IMR-90 (cell line): ENCODE data around the gene TRIM25. TPM values are rescaled to one million over a fixed set of nuclear protein-coding genes. Genes with fewer than 3 reads are reported as not detected.

Source experiments
- ATAC-seq: fragments of 200-7000 bp; cut with Tn5 transposase; 2 replicates; pipeline ENCODE4 v1.9.1; 2020; ENCODE audit warnings: low read depth, mild to moderate bottlenecking, moderate library complexity
- BruUV-seq: library from RNA; stranded (reverse); fragments of 400-500 nt; replicated peaks from 2 replicates; lab custom pipeline; 2021; lab: Mats Ljungman, UMichigan
- CTCF ChIA-PET: fragments of 300-600 bp; formaldehyde crosslinking; extraction: SDS; loops from one replicate; lab custom pipeline; 2021; ENCODE audit warnings: antibody characterized with exemption; lab: Yijun Ruan, JAX
- POLR2A ChIA-PET: fragments of 300-600 bp; sonication (Branson Sonifier 250); formaldehyde crosslinking; loops from one replicate; lab custom pipeline; 2022; ENCODE audit warnings: antibody characterized with exemption; ENCODE audit not compliant: unreplicated experiment; lab: Charles Lee
- DNase-seq: peaks from one replicate; pipeline ENCODE4 v3.0.0; 2013
- H2AFZ ChIP-seq: replicated peaks from 2 replicates; pipeline ENCODE3; 2013; ENCODE audit warnings: low read length, mild to moderate bottlenecking; ENCODE audit not compliant: poor library complexity
- H2AK5ac ChIP-seq: 2 replicates; pipeline ENCODE4 v1.6.1; 2013; ENCODE audit warnings: low read depth, low read length, inconsistent platforms
- H2AK9ac ChIP-seq: replicated peaks from 2 replicates; pipeline ENCODE3; 2013; ENCODE audit warnings: mild to moderate bottlenecking, low read depth, low read length, moderate library complexity; ENCODE audit not compliant: poor library complexity
- H2BK120ac ChIP-seq: 2 replicates; pipeline ENCODE4 v1.6.1; 2013; ENCODE audit warnings: low read depth, low read length, inconsistent platforms
- H2BK15ac ChIP-seq: 3 replicates; pipeline ENCODE4 v1.6.1; 2013; ENCODE audit warnings: low read depth, low read length, inconsistent platforms
- H2BK20ac ChIP-seq: 2 replicates; pipeline ENCODE4 v1.6.1; 2013; ENCODE audit warnings: low read depth, mild to moderate bottlenecking, inconsistent platforms, low read length, moderate library complexity
- H2BK5ac ChIP-seq: 2 replicates; pipeline ENCODE4 v1.6.1; 2013; ENCODE audit warnings: mild to moderate bottlenecking, low read depth, low read length, inconsistent platforms; ENCODE audit not compliant: poor library complexity, severe bottlenecking
- H3K14ac ChIP-seq: replicated peaks from 2 replicates; pipeline ENCODE4 v1.6.1; 2013; ENCODE audit warnings: low read depth, low read length, inconsistent platforms
- H3K18ac ChIP-seq: 2 replicates; pipeline ENCODE4 v1.6.1; 2013; ENCODE audit warnings: low read depth, low read length, control low read depth
- H3K23ac ChIP-seq: 2 replicates; pipeline ENCODE4 v1.6.1; 2013; ENCODE audit warnings: low read depth, low read length, inconsistent platforms
- H3K27ac ChIP-seq: 2 replicates; pipeline ENCODE4 v1.5.1; 2013; ENCODE audit warnings: mild to moderate bottlenecking, control low read depth, low read length; ENCODE audit not compliant: insufficient read depth
- H3K27me3 ChIP-seq: 2 replicates; pipeline ENCODE4 v1.6.1; 2013; ENCODE audit warnings: low read length; ENCODE audit not compliant: control insufficient read depth, insufficient read depth
- H3K36me3 ChIP-seq: 2 replicates; pipeline ENCODE4 v1.6.1; 2013; ENCODE audit warnings: low read length, mixed read lengths; ENCODE audit not compliant: control insufficient read depth, insufficient read depth
- H3K4ac ChIP-seq: 2 replicates; pipeline ENCODE4 v1.6.1; 2013; ENCODE audit warnings: low read depth, low read length, inconsistent platforms
- H3K4me1 ChIP-seq: 2 replicates; pipeline ENCODE4 v1.6.1; 2013; ENCODE audit warnings: low read length, mixed read lengths; ENCODE audit not compliant: control insufficient read depth, insufficient read depth
- H3K4me2 ChIP-seq: 2 replicates; pipeline ENCODE4 v1.6.1; 2013; ENCODE audit warnings: low read depth, mild to moderate bottlenecking, control low read depth, low read length, moderate library complexity
- H3K4me3 ChIP-seq: 2 replicates; pipeline ENCODE4 v1.5.1; 2013; ENCODE audit warnings: low read depth, mild to moderate bottlenecking, control low read depth, low read length, moderate library complexity; ENCODE audit not compliant: insufficient read depth
- H3K56ac ChIP-seq: 2 replicates; pipeline ENCODE4 v1.6.1; 2013; ENCODE audit warnings: low read length, inconsistent platforms; ENCODE audit not compliant: insufficient read depth; ENCODE audit errors: extremely low read depth
- H3K79me1 ChIP-seq, 2 experiments: 2 replicates each; pipeline ENCODE4 v1.6.1; 2013; ENCODE audit warnings: low read length in 2 of 2, inconsistent platforms in 1 of 2, low read depth in 1 of 2
- H3K9ac ChIP-seq: 2 replicates; pipeline ENCODE4 v1.6.1; 2013; ENCODE audit warnings: low read depth, low read length, control low read depth
- H3K9me1 ChIP-seq: 2 replicates; pipeline ENCODE4 v1.6.1; 2013; ENCODE audit warnings: low read length, inconsistent platforms; ENCODE audit not compliant: insufficient read depth
- H3K9me3 ChIP-seq: 2 replicates; pipeline ENCODE4 v1.6.1; 2013; ENCODE audit warnings: low read length; ENCODE audit not compliant: control insufficient read depth, insufficient read depth
- H4K20me1 ChIP-seq: 2 replicates; pipeline ENCODE4 v1.6.1; 2013; ENCODE audit warnings: low read length, inconsistent platforms; ENCODE audit not compliant: insufficient read depth
- H4K5ac ChIP-seq: 2 replicates; pipeline ENCODE4 v1.6.1; 2013; ENCODE audit warnings: mild to moderate bottlenecking, low read depth, low read length, control low read depth
- H4K8ac ChIP-seq, 2 experiments: 2 replicates each; pipeline ENCODE4 v1.6.1; 2013; ENCODE audit warnings: low read depth in 2 of 2, low read length in 2 of 2, control low read depth in 1 of 2, inconsistent platforms in 1 of 2
- H4K91ac ChIP-seq: 2 replicates; pipeline ENCODE4 v1.6.1; 2013; ENCODE audit warnings: low read depth, low read length, inconsistent platforms; ENCODE audit not compliant: insufficient read depth
- BHLHE40 ChIP-seq: fragments of 150-350 bp; IDR thresholded peaks from 2 replicates; pipeline ENCODE4 v1.6.1; 2016; ENCODE audit warnings: mild to moderate bottlenecking, low read depth, low read length
- CEBPB ChIP-seq: IDR thresholded peaks from 2 replicates; pipeline ENCODE4 v1.6.1; 2012; ENCODE audit warnings: low read depth, low read length, improper control_type of control experiment
- MAZ ChIP-seq: IDR thresholded peaks from 2 replicates; pipeline ENCODE4 v1.6.1; 2012; ENCODE audit warnings: low read depth, mild to moderate bottlenecking, low read length, improper control_type of control experiment, moderate library complexity, borderline replicate concordance
- MXI1 ChIP-seq: IDR thresholded peaks from 2 replicates; pipeline ENCODE4 v1.6.1; 2012; ENCODE audit warnings: low read depth, mild to moderate bottlenecking, low read length, moderate library complexity, borderline replicate concordance
- WGBS, 2 experiments: methylation state at CpG; one replicate each; pipeline versions ENCODE4 v1.1.5 to v1.1.7; 2013; ENCODE audit warnings: missing lambda C conversion rate in 2 of 2; ENCODE audit not compliant: insufficient read length in 1 of 2; ENCODE audit errors: extremely low coverage in 2 of 2; 5-methylcytosine and 5-hydroxymethylcytosine counted together
- dilution Hi-C: fragments of 300-500 bp; cut with HindIII; formaldehyde crosslinking; loops from one replicate; pipeline ENCODE4 v1.14.3; 2018; ENCODE audit warnings: low sequenced_read_pairs; ENCODE audit not compliant: unreplicated experiment
- in situ Hi-C: fragments of 300-500 bp; cut with MboI; formaldehyde crosslinking; loops from 3 replicates; pipeline ENCODE4 v1.14.3; 2019; ENCODE audit warnings: low sequenced_read_pairs, inconsistent platforms, mixed read lengths
- intact Hi-C: fragments of 100-400 bp; cut with micrococcal nuclease; formaldehyde crosslinking; loops from 2 replicates; pipeline ENCODE4 v1.10.0; 2022
- polyA plus RNA-seq, 3 experiments: library from polyadenylated mRNA; depleted of rRNA; stranded (reverse); fragments of >200 nt; gene quantifications; 2 replicates each; pipeline ENCODE4 v1.2.3, GENCODE V29; 2012; ENCODE audit warnings: low replicate concordance in 1 of 3
- total RNA-seq: library from RNA; depleted of rRNA; stranded (reverse); fragments of >200 nt; gene quantifications from 2 replicates; pipeline ENCODE4 v1.2.3, GENCODE V29; 2012
- TF ChIP-seq, protein P1 (sequence below): fragments of 150-350 bp; IDR thresholded peaks from 2 replicates; pipeline ENCODE4 v1.6.1; 2017; ENCODE audit warnings: mild to moderate bottlenecking, antibody characterized with exemption, low read length, low read depth

Gene TRIM25
- total and polyA plus RNA-seq, 2 of the 4 experiments (the other 2 are of a cell fraction) = 25.5 to 27.5 TPM

DNA sequence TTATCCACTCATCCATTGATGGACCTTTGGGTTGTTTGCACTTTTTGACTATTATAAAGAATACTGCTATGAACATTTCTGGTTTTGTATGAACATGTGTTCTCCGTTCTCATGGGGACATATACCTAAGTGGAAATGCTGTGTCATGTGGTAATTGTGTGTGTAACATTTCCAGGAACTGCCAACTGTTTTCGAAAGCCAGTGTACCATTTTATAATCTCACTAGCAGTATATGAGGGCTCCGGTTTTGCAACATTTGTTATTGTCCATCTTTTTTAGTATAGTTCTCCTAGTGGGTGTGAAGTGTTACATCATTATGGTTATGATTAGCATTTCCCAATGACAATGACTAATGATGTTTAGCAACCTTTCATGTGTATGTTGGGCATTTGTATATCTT is 5.1 kb upstream of the TRIM25 start:
- no CpG with 5 or more reads among the region's 3 CpGs for WGBS, 2 experiments
- no peak overlapping the region for H2AFZ ChIP-seq
- H2BK120ac ChIP-seq = no peak overlapping the region; the same call in 1 of the 2 replicates
- no peak overlapping the region for H4K5ac ChIP-seq
- ChIA-PET POLR2A (no interaction called here), CTCF (no interaction called here)
- no peak overlapping the region for H3K4me2 ChIP-seq
- H3K14ac ChIP-seq = 0 out of 2 replicates have a peak overlapping the region, but pooled peaks have one; percentile 46
- no peaks in the 10 kb centered on the region for H3K9me3 ChIP-seq
- no TSS peak for BruUV-seq
- H3K18ac ChIP-seq = no peak overlapping the region
- no peaks in the 10 kb centered on the region for H4K20me1 ChIP-seq
- intact Hi-C loops (no loop called here), dilution Hi-C loops (no loop called here), in situ Hi-C loops (no loop called here)
- H2AK9ac ChIP-seq = no peak overlapping the region
- H3K9ac ChIP-seq = no peak overlapping the region
- no peak overlapping the region for H2BK15ac ChIP-seq
- H3K9me1 ChIP-seq = no peaks in the 10 kb centered on the region
- no peak overlapping the region for H4K8ac ChIP-seq
- H3K4me3 ChIP-seq = no peak overlapping the region
- peak overlapping the region; percentile 11 for H2BK5ac ChIP-seq
- no peak overlapping the region for H2AK5ac ChIP-seq
- no peak overlapping the region for H3K23ac ChIP-seq
- H3K56ac ChIP-seq = no peak overlapping the region
- TF ChIP-seq MXI1 (no peak), MAZ (no peak), BHLHE40 (no peak), CEBPB (peak; percentile 23; the same call in 1 of the 2 replicates)
- TF ChIP-seq, protein P1, sequence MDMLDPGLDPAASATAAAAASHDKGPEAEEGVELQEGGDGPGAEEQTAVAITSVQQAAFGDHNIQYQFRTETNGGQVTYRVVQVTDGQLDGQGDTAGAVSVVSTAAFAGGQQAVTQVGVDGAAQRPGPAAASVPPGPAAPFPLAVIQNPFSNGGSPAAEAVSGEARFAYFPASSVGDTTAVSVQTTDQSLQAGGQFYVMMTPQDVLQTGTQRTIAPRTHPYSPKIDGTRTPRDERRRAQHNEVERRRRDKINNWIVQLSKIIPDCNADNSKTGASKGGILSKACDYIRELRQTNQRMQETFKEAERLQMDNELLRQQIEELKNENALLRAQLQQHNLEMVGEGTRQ = no peak
- peaks cover 0 to 11% of the 10 kb centered on the region in 2 experiments; a peak in 3 of 4 replicates for H3K79me1 ChIP-seq
- H3K4me1 ChIP-seq = peaks cover 4% of the 10 kb centered on the region
- ATAC-seq (no peak), DNase-seq (no peak)
- H3K27ac ChIP-seq = no peak overlapping the region
- H3K27me3 ChIP-seq = no peaks in the 10 kb centered on the region
- H3K36me3 ChIP-seq = no peaks in the 10 kb centered on the region
- no peak overlapping the region for H3K4ac ChIP-seq
- H4K91ac ChIP-seq = no peak overlapping the region
- H2BK20ac ChIP-seq = no peak overlapping the region
